Fibroblast of lung (primary cell): ENCODE results near the gene CTBP2. TPM values are rescaled to one million over a fixed set of nuclear protein-coding genes. Genes with fewer than 3 reads are reported as not detected.

Experiments used
- DNase-seq, 2 donors: peaks; one replicate each; pipeline versions ENCODE4 v3.0.0 to v3.0.0-alpha.2; 2010; ENCODE audit warnings: low read depth in 2 of 2
- H2AFZ ChIP-seq: 2 replicates; pipeline ENCODE4 v1.5.1; 2012; ENCODE audit warnings: low read length, control low read depth, inconsistent platforms
- H3K27ac ChIP-seq: 2 replicates; pipeline ENCODE4 v1.5.1; 2011; ENCODE audit warnings: low read length, control low read depth; ENCODE audit not compliant: insufficient read depth
- H3K27me3 ChIP-seq: 2 replicates; pipeline ENCODE4 v1.5.1; 2011; ENCODE audit warnings: mild to moderate bottlenecking, low read length; ENCODE audit not compliant: control insufficient read depth, insufficient read depth
- H3K36me3 ChIP-seq: 2 replicates; pipeline ENCODE4 v1.5.1; 2011; ENCODE audit warnings: low read length; ENCODE audit not compliant: control insufficient read depth, insufficient read depth
- H3K4me1 ChIP-seq: 2 replicates; pipeline ENCODE4 v1.5.1; 2011; ENCODE audit warnings: low read length; ENCODE audit not compliant: control insufficient read depth, insufficient read depth; ENCODE audit errors: extremely low read depth
- H3K4me2 ChIP-seq: 2 replicates; pipeline ENCODE4 v1.5.1; 2011; ENCODE audit warnings: low read length, control low read depth; ENCODE audit not compliant: insufficient read depth; ENCODE audit errors: extremely low read depth
- H3K4me3 ChIP-seq, 4 experiments: fragments of 200-600 bp in 1 of 4; sonication (generic) in 1 of 4; replicated peaks in 1 of 4; 2 replicates each; pipeline ENCODE4 v1.5.1; 2011 to 2016; ENCODE audit warnings: low read length in 4 of 4, low read depth in 3 of 4, mild to moderate bottlenecking in 3 of 4, control low read depth in 2 of 4, inconsistent platforms in 1 of 4, mixed read lengths in 1 of 4; ENCODE audit not compliant: insufficient read depth in 1 of 4; ENCODE audit errors: control extremely low read depth in 1 of 4
- H3K79me2 ChIP-seq: 2 replicates; pipeline ENCODE4 v1.5.1; 2012; ENCODE audit warnings: mild to moderate bottlenecking, low read length, inconsistent platforms; ENCODE audit not compliant: control insufficient read depth, insufficient read depth
- H3K9ac ChIP-seq: 2 replicates; pipeline ENCODE4 v1.5.1; 2011; ENCODE audit warnings: mild to moderate bottlenecking, low read length, control low read depth; ENCODE audit not compliant: insufficient read depth
- H3K9me3 ChIP-seq: 2 replicates; pipeline ENCODE4 v1.5.1; 2012; ENCODE audit warnings: low read depth, low read length; ENCODE audit not compliant: control insufficient read depth, insufficient read depth
- H4K20me1 ChIP-seq: 2 replicates; pipeline ENCODE4 v1.5.1; 2011; ENCODE audit warnings: low read length; ENCODE audit not compliant: control insufficient read depth, insufficient read depth; ENCODE audit errors: extremely low read depth
- EZH2 ChIP-seq: IDR thresholded peaks from 2 replicates; pipeline ENCODE4 v1.5.1; 2012; ENCODE audit warnings: low read length, control low read depth, mild to moderate bottlenecking; ENCODE audit errors: missing control alignments
- polyA plus RNA-seq, 2 donors: library from polyadenylated mRNA; depleted of rRNA in 1 of 2; stranded (reverse) in 1 of 2; unstranded in 1 of 2; fragments of >200 nt; gene quantifications; 2 replicates each; pipeline ENCODE4 v1.2.1, GENCODE V29; 2011 to 2012; ENCODE audit warnings: missing spikeins in 1 of 2
- total RNA-seq: library from RNA; depleted of rRNA; stranded (reverse); fragments of >200 nt; gene quantifications from 2 replicates; pipeline ENCODE4 v1.2.1, GENCODE V29; 2014
- TF ChIP-seq, protein P1 (sequence below), 2 donors: IDR thresholded peaks in 1 of 2; conservative IDR thresholded peaks in 1 of 2; 1 replicate in 1 of 2; 2 replicates in 1 of 2; pipeline ENCODE4 v1.5.1; 2011 to 2012; ENCODE audit warnings: low read length in 2 of 2, control low read depth in 1 of 2, inconsistent platforms in 1 of 2, low read depth in 1 of 2, mild to moderate bottlenecking in 1 of 2

CTBP2 gene
- total and polyA plus RNA-seq, 2 donors (not counting 1 experiment from before 2014, with no cell fraction given) = 72.1 to 73.3 TPM

DNA sequence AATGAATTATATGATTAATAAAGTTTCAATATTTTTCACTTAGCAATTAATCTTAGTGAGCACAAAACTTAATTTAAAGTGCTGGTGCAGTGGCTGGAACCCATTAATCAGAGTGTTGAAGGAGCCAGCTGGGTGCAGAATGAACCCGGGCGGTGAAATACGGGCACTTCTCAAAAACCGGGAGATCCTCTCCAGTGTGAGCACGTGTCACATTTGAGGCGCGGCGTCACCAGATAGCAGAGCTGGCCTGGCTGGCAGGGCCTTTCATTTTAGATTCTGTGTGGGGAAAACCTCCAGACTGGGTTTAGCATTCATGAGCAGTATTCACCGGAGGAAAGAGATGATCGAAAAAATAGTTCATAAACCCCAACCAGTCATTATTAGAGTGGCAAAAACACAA, 34.5 kb upstream of the CTBP2 start:
- Histone ChIP-seq H3K9ac (no peak overlapping the region), H3K79me2 (no peaks in the 10 kb centered on the region), H3K36me3 (no peaks in the 10 kb centered on the region), H3K27ac (no peak overlapping the region), H3K9me3 (no peaks in the 10 kb centered on the region), H3K27me3 (no peaks in the 10 kb centered on the region), H3K4me2 (no peak overlapping the region), H2AFZ (no peak overlapping the region), H3K4me1 (no peaks in the 10 kb centered on the region), H3K4me3 (no peak overlapping the region), H4K20me1 (no peaks in the 10 kb centered on the region)
- no peak for DNase-seq
- TF ChIP-seq, protein P1, sequence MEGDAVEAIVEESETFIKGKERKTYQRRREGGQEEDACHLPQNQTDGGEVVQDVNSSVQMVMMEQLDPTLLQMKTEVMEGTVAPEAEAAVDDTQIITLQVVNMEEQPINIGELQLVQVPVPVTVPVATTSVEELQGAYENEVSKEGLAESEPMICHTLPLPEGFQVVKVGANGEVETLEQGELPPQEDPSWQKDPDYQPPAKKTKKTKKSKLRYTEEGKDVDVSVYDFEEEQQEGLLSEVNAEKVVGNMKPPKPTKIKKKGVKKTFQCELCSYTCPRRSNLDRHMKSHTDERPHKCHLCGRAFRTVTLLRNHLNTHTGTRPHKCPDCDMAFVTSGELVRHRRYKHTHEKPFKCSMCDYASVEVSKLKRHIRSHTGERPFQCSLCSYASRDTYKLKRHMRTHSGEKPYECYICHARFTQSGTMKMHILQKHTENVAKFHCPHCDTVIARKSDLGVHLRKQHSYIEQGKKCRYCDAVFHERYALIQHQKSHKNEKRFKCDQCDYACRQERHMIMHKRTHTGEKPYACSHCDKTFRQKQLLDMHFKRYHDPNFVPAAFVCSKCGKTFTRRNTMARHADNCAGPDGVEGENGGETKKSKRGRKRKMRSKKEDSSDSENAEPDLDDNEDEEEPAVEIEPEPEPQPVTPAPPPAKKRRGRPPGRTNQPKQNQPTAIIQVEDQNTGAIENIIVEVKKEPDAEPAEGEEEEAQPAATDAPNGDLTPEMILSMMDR (conservative IDR thresholded peaks at IDR 0.05 in 1 of 2, IDR thresholded peaks at IDR 0.05 in 1 of 2; ENCODE audit: low read depth in 1 of 2, low read length in 2 of 2) = no peak
- no peak for TF ChIP-seq EZH2

DNA sequence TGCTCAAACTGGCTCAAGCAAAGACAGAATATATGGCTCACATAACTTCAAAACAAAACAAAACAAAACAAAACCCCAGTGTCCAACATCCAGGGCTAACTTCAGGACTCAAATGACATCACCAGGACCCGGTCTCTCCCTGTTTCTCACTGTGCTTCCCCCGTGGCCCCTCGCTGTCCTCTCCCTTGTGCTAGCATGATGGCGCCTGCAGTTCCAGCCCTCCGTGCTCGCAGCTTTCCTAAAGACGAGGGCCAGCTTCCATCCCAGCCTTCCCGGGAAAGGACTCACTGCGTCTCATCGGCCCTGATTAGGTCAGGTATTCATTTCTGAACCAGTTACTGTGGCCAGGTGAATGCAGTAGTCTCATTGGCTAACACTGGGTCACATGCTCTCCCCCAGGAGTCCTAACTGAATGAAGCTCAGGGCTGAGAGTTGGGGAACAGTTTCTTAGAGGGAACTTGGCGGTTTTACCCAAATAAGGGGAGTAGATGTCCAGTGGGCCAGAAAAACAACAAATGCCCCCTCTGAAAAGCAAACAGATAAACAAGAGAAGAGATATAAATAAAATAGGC, 33.0 kb upstream of the CTBP2 start:
- TF ChIP-seq, protein P1 (conservative IDR thresholded peaks at IDR 0.05 in 1 of 2, IDR thresholded peaks at IDR 0.05 in 1 of 2; ENCODE audit: low read depth in 1 of 2, low read length in 2 of 2) = no peak
- no peak for TF ChIP-seq EZH2
- H2AFZ ChIP-seq = no peak overlapping the region

DNA sequence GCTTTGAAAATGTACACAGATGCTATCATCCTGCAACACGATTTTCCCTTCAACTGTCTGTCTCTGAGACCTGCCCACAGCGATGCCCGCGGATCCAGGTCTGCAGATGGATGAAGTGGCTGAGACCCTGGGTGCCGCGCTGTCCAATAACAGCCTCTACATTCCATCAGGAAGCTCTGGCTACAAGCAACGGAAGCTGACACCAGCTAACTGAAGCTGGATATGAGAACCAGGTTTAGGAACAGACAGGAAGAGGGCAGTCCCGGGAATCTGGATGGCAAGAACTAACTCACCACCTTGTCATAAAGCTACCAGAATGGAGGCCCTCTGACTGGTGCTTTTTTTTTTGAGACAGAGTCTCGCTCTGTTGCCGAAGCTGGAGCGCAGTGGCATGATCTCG, 32.3 kb upstream of the CTBP2 start:
- H3K27ac ChIP-seq = no peak overlapping the region
- TF ChIP-seq, protein P1 (conservative IDR thresholded peaks at IDR 0.05 in 1 of 2, IDR thresholded peaks at IDR 0.05 in 1 of 2; ENCODE audit: low read depth in 1 of 2, low read length in 2 of 2) = no peak
- no peak for TF ChIP-seq EZH2
- H2AFZ ChIP-seq = no peak overlapping the region
- no peak for DNase-seq
- H3K79me2 ChIP-seq = no peaks in the 10 kb centered on the region
- no peak overlapping the region for H3K4me3 ChIP-seq
- no peaks in the 10 kb centered on the region for H3K4me1 ChIP-seq
- no peaks in the 10 kb centered on the region for H4K20me1 ChIP-seq
- no peaks in the 10 kb centered on the region for H3K36me3 ChIP-seq
- no peaks in the 10 kb centered on the region for H3K27me3 ChIP-seq
- no peaks in the 10 kb centered on the region for H3K9me3 ChIP-seq
- H3K9ac ChIP-seq = no peak overlapping the region
- no peak overlapping the region for H3K4me2 ChIP-seq

More for the DNA sequence above, 33.0 kb upstream of the CTBP2 start:
- Histone ChIP-seq H3K4me3 (no peak overlapping the region), H3K9me3 (no peaks in the 10 kb centered on the region), H3K27ac (no peak overlapping the region), H3K4me2 (no peak overlapping the region), H3K4me1 (no peaks in the 10 kb centered on the region), H3K79me2 (no peaks in the 10 kb centered on the region), H3K27me3 (no peaks in the 10 kb centered on the region), H3K9ac (no peak overlapping the region), H3K36me3 (no peaks in the 10 kb centered on the region), H4K20me1 (no peaks in the 10 kb centered on the region)
- no peak for DNase-seq
